Measurements from ENCODE around the gene DNAJB13. TPM values are rescaled to one million over a fixed set of nuclear protein-coding genes. Genes with fewer than 3 reads are reported as not detected.

The DNAJB13 gene
- total RNA-seq, 4 donors from 2014 or later, result not detected

DNA sequence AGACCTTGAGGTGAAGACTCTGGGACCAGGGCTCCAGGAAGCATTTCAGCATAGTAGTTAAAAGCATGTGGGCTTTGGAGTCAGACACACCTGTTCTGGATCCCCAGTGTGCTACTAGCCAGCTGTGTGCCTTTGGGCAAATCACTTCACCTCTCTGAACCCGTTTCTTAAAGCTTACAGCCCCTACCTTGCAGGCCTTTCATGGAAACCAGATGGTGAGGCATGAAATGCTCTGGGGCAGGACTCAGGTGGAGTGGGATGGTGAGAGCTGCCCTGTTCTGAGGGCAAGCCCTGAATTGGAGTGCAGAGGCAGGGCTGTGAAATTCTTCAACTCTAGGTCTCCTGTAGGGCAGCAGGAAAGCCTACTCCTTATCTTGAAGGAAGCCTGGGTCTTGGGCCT is 21.4 kb downstream of the DNAJB13 start:
- Histone ChIP-seq H3K4me3 (no peak overlapping the region), H3K27me3 (no peaks in the 10 kb centered on the region), H3K27ac (no peak overlapping the region), H3K36me3 (peaks cover 0 to 21% of the 10 kb centered on the region in 2 donors), H3K4me1 (peaks cover 0 to 3% (median 0%) of the 10 kb centered on the region in 3 donors), H3K9me3 (no peaks in the 10 kb centered on the region)
- no peak for ATAC-seq
- no CpG with 5 or more reads among the region's 1 CpG for whole genome bisulfite sequencing, 2 donors (ENCODE audit: low coverage in 1 of 2)
- TF ChIP-seq EP300 (IDR thresholded peaks at IDR 0.05), result no peak
- TF ChIP-seq CTCF (IDR thresholded peaks at IDR 0.05), result no peak
- no peak for TF ChIP-seq POLR2A (IDR thresholded peaks at IDR 0.05)
- TF ChIP-seq POLR2AphosphoS5 (IDR thresholded peaks at IDR 0.05), result no peak

DNA sequence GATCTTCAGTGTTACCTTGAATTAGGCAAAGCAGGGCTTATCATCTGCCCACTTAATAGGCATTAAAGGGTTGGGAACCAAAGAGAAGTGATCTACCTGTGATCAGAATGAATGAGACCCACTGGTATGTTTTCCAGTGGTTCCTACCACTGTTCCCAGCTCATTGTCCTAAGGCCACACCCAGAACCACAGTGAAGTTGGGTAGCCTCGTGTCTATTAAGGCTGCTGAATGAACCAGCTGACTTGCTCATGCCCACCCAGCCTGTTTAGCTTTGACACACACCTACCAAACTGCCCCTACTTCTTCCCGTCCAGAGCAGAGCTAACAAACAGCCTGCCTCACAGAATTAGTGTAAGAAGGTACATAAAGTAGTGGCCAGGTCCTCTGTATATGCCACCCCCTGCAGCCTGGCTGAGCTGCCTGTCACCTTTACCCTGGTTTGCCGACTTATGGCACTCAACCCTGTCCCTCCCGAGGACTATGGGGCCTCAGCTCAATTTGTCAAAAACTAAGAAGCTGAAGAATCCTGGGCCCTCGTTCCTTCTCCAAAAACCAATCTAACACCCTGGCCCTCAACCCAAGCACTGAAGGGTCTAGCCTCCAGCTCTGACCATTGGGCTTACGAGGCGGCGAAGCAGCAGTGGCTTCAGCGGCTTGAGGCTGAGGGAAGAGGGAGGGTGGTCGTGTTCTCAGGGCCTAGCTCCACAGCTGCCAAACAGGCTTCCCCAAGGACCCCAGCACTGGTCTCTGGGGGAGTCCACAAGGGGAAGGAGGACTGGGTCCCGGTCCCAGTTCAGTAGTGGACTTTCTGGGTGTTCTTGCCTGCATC is 22.0 kb downstream of the DNAJB13 start:
- ATAC-seq, result no peak
- 74 to 86% methylated on average over 4 to 6 of the region's 11 CpGs for WGBS, 2 donors (ENCODE audit: low coverage in 1 of 2)
- H3K36me3 ChIP-seq, result peaks cover 0 to 28% of the 10 kb centered on the region in 2 donors
- peak overlapping the region in 2 of 4 donors; percentile 53 to 60 for H3K27ac ChIP-seq
- no peak overlapping the region for H3K4me3 ChIP-seq
- H3K27me3 ChIP-seq, result no peaks in the 10 kb centered on the region
- TF ChIP-seq EP300 (IDR thresholded peaks at IDR 0.05) (no peak), POLR2A (IDR thresholded peaks at IDR 0.05) (no peak), CTCF (IDR thresholded peaks at IDR 0.05) (no peak), POLR2AphosphoS5 (IDR thresholded peaks at IDR 0.05) (no peak)
- peaks cover 0 to 3% (median 0%) of the 10 kb centered on the region in 3 donors for H3K4me1 ChIP-seq
- no peaks in the 10 kb centered on the region for H3K9me3 ChIP-seq

DNA sequence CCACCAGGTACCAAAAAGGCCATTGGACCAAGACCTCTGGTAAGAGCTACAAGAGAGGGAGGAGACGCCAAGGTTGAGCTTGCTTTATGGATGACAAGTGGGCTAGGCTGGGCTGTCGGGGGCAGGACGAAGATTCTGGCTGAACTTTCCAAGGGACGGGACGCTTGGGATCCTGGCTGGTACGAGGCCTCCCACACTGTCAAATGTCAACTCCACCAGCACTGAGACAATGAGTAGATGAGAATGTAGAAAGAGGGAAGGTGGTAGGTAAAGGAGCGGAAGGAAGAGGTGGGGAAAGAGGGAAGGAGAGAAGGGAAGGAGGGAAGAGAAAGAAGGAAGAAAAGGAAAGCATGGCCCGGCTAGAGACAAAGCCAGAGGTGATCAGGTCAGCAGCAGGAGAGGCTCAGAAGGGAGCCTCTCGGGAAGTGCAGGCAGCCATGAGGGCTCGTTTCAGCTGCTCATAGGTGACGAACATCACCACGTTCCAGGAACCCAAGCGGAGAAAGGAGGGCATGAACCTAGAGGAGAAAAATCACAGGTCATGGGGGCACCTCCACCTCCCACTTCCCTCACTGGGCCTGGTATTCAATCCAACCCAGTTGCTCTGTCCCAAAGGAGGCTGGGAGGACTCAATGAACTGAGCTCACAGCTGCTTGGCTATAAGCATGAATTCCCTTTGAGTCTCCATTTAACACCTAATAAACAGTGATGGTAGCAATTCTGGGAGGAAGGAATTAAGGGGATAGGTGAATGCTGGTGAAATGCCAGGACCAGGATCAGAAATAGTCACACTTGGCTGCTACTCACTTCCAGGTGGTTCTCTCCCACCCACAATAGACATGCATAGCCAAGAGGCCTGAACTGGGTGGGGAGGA is 24.0 kb downstream of the DNAJB13 start:
- Histone ChIP-seq H3K27me3 (no peaks in the 10 kb centered on the region), H3K36me3 (peaks cover 0 to 37% of the 10 kb centered on the region in 2 donors), H3K4me3 (no peak overlapping the region), H3K27ac (peak overlapping the region in 1 of 4 donors; percentile 53), H3K9me3 (no peaks in the 10 kb centered on the region), H3K4me1 (peaks cover 0 to 3% (median 0%) of the 10 kb centered on the region in 3 donors)
- 78 to 91% methylated on average over 10 to 13 of the region's 13 CpGs for WGBS, 2 donors (ENCODE audit: low coverage in 1 of 2)
- no peak for TF ChIP-seq POLR2AphosphoS5 (IDR thresholded peaks at IDR 0.05)
- TF ChIP-seq POLR2A (IDR thresholded peaks at IDR 0.05), result no peak
- TF ChIP-seq EP300 (IDR thresholded peaks at IDR 0.05), result no peak
- no peak for TF ChIP-seq CTCF (IDR thresholded peaks at IDR 0.05)
- ATAC-seq, result no peak

GRCh38 chr11:73975479-73975757 is 24.6 kb downstream of the DNAJB13 start:
- WGBS, 2 donors (ENCODE audit: low coverage in 1 of 2), result 100% methylated on average over 3 of the region's 6 CpGs; no CpG with 5 or more reads in 1 of the 2 donors
- Histone ChIP-seq H3K27me3 (no peaks in the 10 kb centered on the region), H3K4me3 (no peak overlapping the region), H3K27ac (no peak overlapping the region), H3K4me1 (peaks cover 0 to 3% (median 0%) of the 10 kb centered on the region in 3 donors), H3K36me3 (peaks cover 0 to 37% of the 10 kb centered on the region in 2 donors), H3K9me3 (no peaks in the 10 kb centered on the region)
- TF ChIP-seq POLR2A (IDR thresholded peaks at IDR 0.05) (no peak), CTCF (IDR thresholded peaks at IDR 0.05) (no peak), EP300 (IDR thresholded peaks at IDR 0.05) (no peak), POLR2AphosphoS5 (IDR thresholded peaks at IDR 0.05) (no peak)
- no peak for ATAC-seq

Measured in gastroesophageal sphincter (tissue), 4 donors.